K562 (cell line): ENCODE measurements around the gene GPX1. TPM values are rescaled to one million over a fixed set of nuclear protein-coding genes. Genes with fewer than 3 reads are reported as not detected.

Source experiments
- ARNT ChIP-seq, 2 experiments: fragments of 450-650 bp; IDR thresholded peaks; 2 replicates each; pipeline ENCODE4 v1.6.1; 2016; ENCODE audit warnings: mild to moderate bottlenecking in 1 of 2
- BDP1 ChIP-seq: IDR thresholded peaks from 3 replicates; pipeline ENCODE4 v1.6.1; 2011; ENCODE audit not compliant: insufficient read length, insufficient read depth
- C11orf30 ChIP-seq: fragments of 450-650 bp; IDR thresholded peaks from 2 replicates; pipeline ENCODE4 v1.6.1; 2016; ENCODE audit warnings: low read depth, mild to moderate bottlenecking
- CBX8 ChIP-seq: fragments of 200-600 bp; sonication (generic); IDR thresholded peaks from 2 replicates; pipeline ENCODE4 v1.6.1; 2012; ENCODE audit warnings: borderline replicate concordance, mixed run types, low read depth, mild to moderate bottlenecking, moderate library complexity, mixed read lengths, low read length, control low read depth, inconsistent platforms; ENCODE audit not compliant: poor library complexity, severe bottlenecking; ENCODE audit errors: extremely low read depth
- CHD2 ChIP-seq: IDR thresholded peaks from 2 replicates; pipeline ENCODE4 v1.6.1; 2011; ENCODE audit warnings: low read depth, low read length
- EGR1 ChIP-seq: fragments of 450-650 bp; conservative IDR thresholded peaks from 2 replicates; pipeline ENCODE4 v1.6.1; 2017; ENCODE audit warnings: mild to moderate bottlenecking
- FOXJ2 ChIP-seq: fragments of 200-800 bp; sonication (Bioruptor generic); IDR thresholded peaks from 2 replicates; pipeline ENCODE4 v1.6.1; 2016; ENCODE audit warnings: missing genetic modification characterization, missing compliant biosample characterization
- GATA2 ChIP-seq: sonication (generic); formaldehyde crosslinking; IDR thresholded peaks from 2 replicates; pipeline ENCODE4 v1.4.0; 2020; ENCODE audit warnings: mild to moderate bottlenecking, missing genetic modification reagents
- HMG20B ChIP-seq: fragments of 250-450 bp; sonication (Bioruptor Pico); IDR thresholded peaks from 2 replicates; pipeline ENCODE4 v1.5.0; 2021; ENCODE audit warnings: mild to moderate bottlenecking
- KDM4B ChIP-seq, 2 experiments: fragments of 450-650 bp in 1 of 2; sonication (generic) in 1 of 2; IDR thresholded peaks; 2 replicates each; pipeline ENCODE4 v1.6.1; 2016 to 2017; ENCODE audit warnings: borderline replicate concordance in 2 of 2, antibody characterized with exemption in 1 of 2, low read depth in 1 of 2, mild to moderate bottlenecking in 1 of 2
- L3MBTL2 ChIP-seq: fragments of 450-650 bp; IDR thresholded peaks from 2 replicates; pipeline ENCODE4 v1.6.1; 2016; ENCODE audit warnings: mild to moderate bottlenecking, moderate library complexity
- MTA1 ChIP-seq: fragments of 450-650 bp; IDR thresholded peaks from 2 replicates; pipeline ENCODE4 v1.6.1; 2017; ENCODE audit warnings: borderline replicate concordance
- NEUROD1 ChIP-seq: fragments of 150-350 bp; IDR thresholded peaks from 2 replicates; pipeline ENCODE4 v1.6.1; 2014; ENCODE audit warnings: borderline replicate concordance, low read length, low read depth; ENCODE audit not compliant: partially characterized antibody
- NFE2 ChIP-seq: IDR thresholded peaks from 2 replicates; pipeline ENCODE4 v1.6.1; 2014; ENCODE audit warnings: antibody characterized with exemption, low read depth
- TARDBP ChIP-seq: fragments of 450-650 bp; IDR thresholded peaks from 2 replicates; pipeline ENCODE4 v1.6.1; 2016
- TFAM ChIP-seq: fragments of 250-450 bp; sonication (Bioruptor Pico); conservative IDR thresholded peaks from 2 replicates; pipeline ENCODE4 v1.5.0; 2021; ENCODE audit warnings: mild to moderate bottlenecking, moderate library complexity
- XRCC4 ChIP-seq: IDR thresholded peaks from one replicate; pipeline ENCODE4 v1.6.1; 2011; ENCODE audit not compliant: insufficient read depth, insufficient read length; ENCODE audit errors: extremely low read depth
- YY1 ChIP-seq, 3 experiments: IDR thresholded peaks; 2 replicates each; pipeline ENCODE4 v1.6.1; 2011; ENCODE audit warnings: low read length in 2 of 3, mild to moderate bottlenecking in 2 of 3, moderate library complexity in 2 of 3, borderline replicate concordance in 1 of 3, control low read depth in 1 of 3, low read depth in 1 of 3; ENCODE audit not compliant: insufficient read depth in 3 of 3, insufficient replicate concordance in 2 of 3, control insufficient read depth in 1 of 3, insufficient read length in 1 of 3; ENCODE audit errors: extremely low read depth in 1 of 3
- ZNF197 ChIP-seq: fragments of 200-800 bp; sonication (Bioruptor generic); IDR thresholded peaks from 2 replicates; pipeline ENCODE4 v1.6.1; 2016; ENCODE audit warnings: low read depth, missing genetic modification characterization, missing compliant biosample characterization
- ZNF316 ChIP-seq: fragments of 450-650 bp; IDR thresholded peaks from 2 replicates; pipeline ENCODE4 v1.6.1; 2016
- ZNF436 ChIP-seq: fragments of 250-450, 450-650 bp; sonication (Bioruptor Pico); formaldehyde crosslinking; IDR thresholded peaks from 2 replicates; pipeline ENCODE4 v1.7.0; 2020; ENCODE audit warnings: mild to moderate bottlenecking
- ZNF79 ChIP-seq: fragments of 250-450 bp; sonication (Bioruptor Pico); IDR thresholded peaks from 2 replicates; pipeline ENCODE4 v1.4.0; 2020; ENCODE audit warnings: low read depth, mild to moderate bottlenecking, moderate library complexity
- polyA plus RNA-seq, 8 experiments: library from polyadenylated mRNA; depleted of rRNA in 4 of 8; stranded (reverse) in 5 of 8; unstranded in 3 of 8; fragments of >200 nt; fragmentation: Nextera tagmentation in 2 of 8; fragmentation: Illumina TruSeq in 1 of 8; extraction: Ambion mirVana in 2 of 8; extraction: Trizol in 1 of 8; gene quantifications; 2 replicates each; pipeline versions ENCODE4 v1.2.1 to v1.2.3, GENCODE V29; 2011 to 2014; ENCODE audit warnings: inconsistent platforms in 1 of 8, missing spikeins in 1 of 8
- total RNA-seq, 7 experiments: library from RNA; depleted of rRNA in 6 of 7; stranded (reverse); fragments of >200 nt in 6 of 7; fragmentation: Illumina TruSeq in 2 of 7; extraction: Trizol in 2 of 7; gene quantifications; 2 replicates each; pipeline versions ENCODE4 v1.2.1 to v1.2.3, GENCODE V29; 2011 to 2021; ENCODE audit warnings: low replicate concordance in 1 of 7
- TF ChIP-seq, protein P1 (sequence below): fragments of 250-450 bp; sonication (Bioruptor Pico); IDR thresholded peaks from 2 replicates; pipeline ENCODE4 v1.5.0; 2021; ENCODE audit warnings: mild to moderate bottlenecking, moderate library complexity
- TF ChIP-seq, protein P2 (sequence below): fragments of 250-450 bp; sonication (Bioruptor Pico); IDR thresholded peaks from 2 replicates; pipeline ENCODE4 v1.4.0; 2020; ENCODE audit warnings: borderline replicate concordance

The GPX1 gene
- total and polyA plus RNA-seq, 9 of the 15 experiments (the other 6 are each of a cell fraction or from before 2014, with no cell fraction given) = 0.08 to 1.3 (median 0.21) TPM; not detected in 5

DNA sequence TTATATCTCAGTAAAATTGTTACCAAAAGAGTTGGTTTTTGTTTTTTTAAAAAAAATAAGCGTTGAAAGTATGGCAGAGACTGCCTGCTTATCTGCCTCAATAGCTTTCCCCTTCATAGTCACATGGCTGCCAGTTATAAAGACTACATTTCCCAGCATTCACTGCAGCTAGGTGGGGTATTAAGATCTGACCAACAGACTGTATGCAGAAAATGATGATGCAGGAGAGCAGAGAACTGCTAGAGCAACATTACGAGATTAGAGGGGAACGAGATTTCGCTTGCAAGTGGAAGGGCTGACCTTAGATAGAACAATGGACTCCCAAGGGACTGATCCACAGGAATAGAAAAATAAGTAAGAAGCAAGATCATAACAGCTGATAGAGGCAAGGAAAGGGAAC lies 39.3 kb upstream of the GPX1 start (continued):
- TF ChIP-seq ZNF79 (CRISPR knock-in tag) (no peak), TFAM (CRISPR knock-in tag) (no peak), BDP1 (no peak), XRCC4 (no peak), GATA2 (CRISPR knock-in tag) (peak; percentile 10; the same call in 1 of the 2 replicates), ZNF316 (peak; percentile 40; the same call in 1 of the 2 replicates), CHD2 (peak; percentile 76; the same call in 1 of the 2 replicates), EGR1 (no peak), ARNT (IDR thresholded peaks at IDR 0.05) (peak in 1 of 2 experiments; percentile 33; a peak in 1 of 4 replicates), CBX8 (no peak), KDM4B (IDR thresholded peaks at IDR 0.05; ENCODE audit: borderline replicate concordance in 2 of 2, low read depth in 1 of 2) (no peak), C11orf30 (0 out of 2 replicates have a peak, but pooled peaks have one; percentile 19), L3MBTL2 (0 out of 2 replicates have a peak, but pooled peaks have one; percentile 18), YY1 (IDR thresholded peaks at IDR 0.05; ENCODE audit: borderline replicate concordance in 1 of 3, control insufficient read depth in 1 of 3, extremely low read depth in 1 of 3, insufficient read depth in 3 of 3, insufficient read length in 1 of 3, insufficient replicate concordance in 2 of 3, low read depth in 1 of 3, low read length in 2 of 3) (peak; percentile 24 to 87 (median 36)), HMG20B (CRISPR knock-in tag) (no peak), TARDBP (no peak), NEUROD1 (no peak), NFE2 (no peak), MTA1 (no peak), ZNF436 (CRISPR knock-in tag) (no peak), ZNF197 (no peak), FOXJ2 (tag) (no peak)
- TF ChIP-seq, protein P1, sequence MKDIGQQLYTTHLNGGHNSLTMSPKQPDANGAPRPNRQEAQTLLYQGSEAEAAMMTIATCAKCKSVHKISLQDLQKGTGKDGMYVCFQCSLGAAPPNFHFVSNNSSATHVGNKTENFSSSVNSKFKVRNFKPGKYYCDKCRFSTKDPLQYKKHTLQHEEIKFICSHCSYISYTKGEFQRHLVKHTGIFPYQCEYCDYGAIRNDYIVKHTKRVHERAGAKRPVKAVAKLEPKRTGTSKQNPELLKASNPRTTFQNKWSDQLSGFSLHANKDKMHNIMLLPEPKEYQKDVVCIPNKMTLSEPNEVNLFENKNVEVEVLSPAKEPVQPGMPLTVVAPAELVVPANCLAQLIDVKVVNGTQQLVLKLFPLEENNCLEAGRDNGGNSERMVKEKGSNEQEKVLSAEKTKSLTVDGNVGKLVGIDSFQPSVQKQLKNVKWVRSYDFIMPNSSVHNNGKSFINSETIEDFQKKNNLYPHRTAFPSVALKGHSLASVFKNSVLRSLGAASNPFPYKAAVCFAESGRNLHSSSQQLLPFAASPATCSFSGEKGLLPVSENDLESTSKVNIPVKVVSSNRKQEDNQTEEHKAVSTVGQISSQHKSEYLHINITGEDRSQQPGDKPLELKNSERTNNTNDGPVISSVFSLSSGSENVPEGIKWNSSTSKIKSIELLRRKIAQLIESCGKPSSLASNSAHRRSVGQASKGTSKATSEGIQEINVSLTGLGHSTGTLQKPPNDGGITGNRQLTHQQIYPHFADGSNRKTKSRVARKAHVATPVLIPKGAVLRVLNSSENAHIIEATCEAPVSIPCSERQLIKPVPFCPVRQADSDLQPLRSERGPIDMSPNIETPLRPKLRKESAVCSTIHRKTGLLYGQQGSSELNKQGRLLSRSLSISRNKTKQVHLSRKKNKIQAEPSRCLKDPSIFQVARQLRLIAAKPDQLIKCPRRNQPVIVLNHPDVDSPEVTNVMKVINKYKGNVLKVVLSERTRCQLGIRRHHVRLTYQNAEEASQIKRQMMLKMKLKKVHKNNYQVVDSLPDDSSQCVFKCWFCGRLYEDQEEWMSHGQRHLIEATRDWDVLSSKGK = no peak
- TF ChIP-seq, protein P2, sequence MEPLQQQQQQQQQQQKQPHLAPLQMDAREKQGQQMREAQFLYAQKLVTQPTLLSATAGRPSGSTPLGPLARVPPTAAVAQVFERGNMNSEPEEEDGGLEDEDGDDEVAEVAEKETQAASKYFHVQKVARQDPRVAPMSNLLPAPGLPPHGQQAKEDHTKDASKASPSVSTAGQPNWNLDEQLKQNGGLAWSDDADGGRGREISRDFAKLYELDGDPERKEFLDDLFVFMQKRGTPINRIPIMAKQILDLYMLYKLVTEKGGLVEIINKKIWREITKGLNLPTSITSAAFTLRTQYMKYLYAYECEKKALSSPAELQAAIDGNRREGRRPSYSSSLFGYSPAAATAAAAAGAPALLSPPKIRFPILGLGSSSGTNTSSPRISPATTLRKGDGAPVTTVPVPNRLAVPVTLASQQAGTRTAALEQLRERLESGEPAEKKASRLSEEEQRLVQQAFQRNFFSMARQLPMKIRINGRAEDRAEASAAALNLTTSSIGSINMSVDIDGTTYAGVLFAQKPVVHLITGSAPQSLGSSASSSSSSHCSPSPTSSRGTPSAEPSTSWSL (CRISPR knock-in tag) = no peak
